HG02852 (cell line): ENCODE measurements around the gene ATP6V0E1.
"Not testable (repeated sequence)": the region's sequence is repeated elsewhere in the genome, so short reads cannot be mapped to it uniquely, and the experiment has no call there.

Source experiments
- ATAC-seq: cut with Tn5 transposase; IDR thresholded peaks from one replicate; pipeline ENCODE4 v1.9.1; 2021; ENCODE audit warnings: mild to moderate bottlenecking, moderate library complexity; ENCODE audit not compliant: unreplicated experiment

The ATP6V0E1 gene

GRCh38 chr5:173032730-173033129, 49.2 kb downstream of the ATP6V0E1 start:
- ATAC-seq: no peak

- no peak for ATAC-seq
Observed at GRCh38 chr5:173033923-173034322, 50.4 kb downstream of the ATP6V0E1 start.

GRCh38 chr5:173035904-173036707, 52.5 kb downstream of the ATP6V0E1 start:
- ATAC-seq: peak; percentile 46

- no peak for ATAC-seq
Observed at GRCh38 chr5:173039188-173039587, 55.6 kb downstream of the ATP6V0E1 start.

- no peak for ATAC-seq
Observed at GRCh38 chr5:173039964-173040363, 56.4 kb downstream of the ATP6V0E1 start.

GRCh38 chr5:173041881-173042762, 58.6 kb downstream of the ATP6V0E1 start:
- ATAC-seq: no peak

- ATAC-seq: no peak
Observed at GRCh38 chr5:173042763-173043107, 59.2 kb downstream of the ATP6V0E1 start.

GRCh38 chr5:173045474-173045873, 61.9 kb downstream of the ATP6V0E1 start:
- no peak for ATAC-seq

- ATAC-seq: not testable (repeated sequence)
Observed at GRCh38 chr5:173047096-173047837, 63.7 kb downstream of the ATP6V0E1 start.

- ATAC-seq: no peak
Observed at GRCh38 chr5:173047838-173048105, 64.2 kb downstream of the ATP6V0E1 start.

- ATAC-seq: no peak
Observed at GRCh38 chr5:173050791-173051190, 67.2 kb downstream of the ATP6V0E1 start.

- ATAC-seq: no peak
Observed at GRCh38 chr5:173051746-173052145, 68.2 kb downstream of the ATP6V0E1 start.

GRCh38 chr5:173053041-173053440, 69.5 kb downstream of the ATP6V0E1 start:
- ATAC-seq: no peak

GRCh38 chr5:173055042-173055721, 71.6 kb downstream of the ATP6V0E1 start:
- ATAC-seq: no peak

GRCh38 chr5:173055722-173055982, 72.1 kb downstream of the ATP6V0E1 start:
- no peak for ATAC-seq

- ATAC-seq: peak; percentile 68
Observed at GRCh38 chr5:173055983-173056782, 72.6 kb downstream of the ATP6V0E1 start, which contains the start of gene CREBRF. CREBRF (plus strand) TSS chr5:173056352; CDS start chr5:173080776, 24,424 bp downstream.

GRCh38 chr5:173056783-173057061, 73.2 kb downstream of the ATP6V0E1 start:
- ATAC-seq: peak; percentile 33

- ATAC-seq: peak; percentile 81
Observed at GRCh38 chr5:173057062-173057924, 73.7 kb downstream of the ATP6V0E1 start.

GRCh38 chr5:173062141-173062540, 78.6 kb downstream of the ATP6V0E1 start:
- ATAC-seq: no peak

GRCh38 chr5:173065155-173065554, 81.6 kb downstream of the ATP6V0E1 start:
- ATAC-seq: no peak
